ENCODE results near the gene KIF22. TPM values are rescaled to one million over a fixed set of nuclear protein-coding genes. Genes with fewer than 3 reads are reported as not detected.

KIF22 gene
- total RNA-seq, 1 experiment from 2014 or later, result 87.6 TPM

DNA sequence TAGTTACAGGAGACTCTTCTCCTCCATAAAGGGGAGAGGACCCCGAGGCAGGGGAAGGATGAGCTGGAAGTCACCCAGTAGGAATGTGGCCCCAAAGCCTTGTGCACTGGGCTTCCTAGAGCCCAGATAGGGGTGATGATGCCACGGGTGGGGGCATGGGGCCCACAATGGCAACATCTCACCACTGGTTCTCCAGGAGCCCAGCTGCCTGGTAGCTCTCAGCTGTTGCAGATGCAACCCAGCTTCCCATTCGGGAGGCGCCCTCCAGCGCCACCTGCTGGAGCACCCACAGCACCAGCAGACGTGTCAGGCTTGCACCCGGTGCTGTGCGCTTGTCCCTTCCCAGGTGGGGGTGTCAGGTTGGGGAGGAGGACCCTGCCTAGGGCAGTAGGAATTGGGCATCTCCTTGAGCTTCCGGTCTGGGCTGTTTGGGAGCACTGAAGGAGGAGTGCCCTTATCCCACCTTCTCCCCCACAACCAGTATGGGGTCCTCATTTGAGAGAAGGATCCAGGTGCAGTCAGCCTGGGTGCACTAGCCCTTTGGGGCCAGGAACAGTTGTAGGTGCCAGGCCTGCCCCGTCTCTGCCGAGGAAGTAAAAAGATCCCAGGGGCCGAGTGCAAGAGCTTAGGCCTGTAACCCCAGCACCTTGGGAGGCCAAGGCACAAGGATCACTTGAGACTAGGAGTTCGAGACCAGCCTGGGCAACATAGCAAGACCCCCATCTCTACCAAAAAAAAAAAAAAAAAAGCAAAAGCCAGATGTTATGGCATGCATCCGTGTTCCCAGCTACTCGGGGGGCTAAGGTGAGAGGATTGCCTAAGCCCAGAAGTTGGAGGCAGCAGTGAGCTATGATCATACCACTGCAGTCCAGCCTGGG is 58.1 kb downstream of the KIF22 start:
- peak; percentile 59 for DNase-seq
- TF ChIP-seq EZH2 (IDR thresholded peaks at IDR 0.05; ENCODE audit: low read length, unreplicated experiment) (no peak), CTCF (conservative IDR thresholded peaks at IDR 0.05; ENCODE audit: low read depth, low read length) (peak; percentile 69)
- intact Hi-C loops (cut with micrococcal nuclease), result no loop called here

GRCh38 chr16:29849505-29849904 is 59.0 kb downstream of the KIF22 start:
- H3K4me2 ChIP-seq (ENCODE audit: low read length), result no peak overlapping the region
- no peaks in the 10 kb centered on the region for H3K9me3 ChIP-seq (ENCODE audit: low read length)
- ChIA-PET POLR2A (ENCODE audit: unreplicated experiment) (no interaction called here), CTCF (interaction anchor here (1.6 kb wide), 1 partner anchor 149 kb away, joined by 4 read pairs; no protein-coding TSS in a partner anchor)
- no peaks in the 10 kb centered on the region for H3K4me1 ChIP-seq (ENCODE audit: insufficient read depth, low read length)
- no peaks in the 10 kb centered on the region for H3F3A ChIP-seq (ENCODE audit: low read length, unreplicated experiment)
- H4K20me1 ChIP-seq (ENCODE audit: low read length), result no peaks in the 10 kb centered on the region
- intact Hi-C loops (cut with micrococcal nuclease), result no loop called here
- H3K9me2 ChIP-seq (replicated peaks; ENCODE audit: low read length), result no peaks in the 10 kb centered on the region
- no TSS peak for BruUV-seq (replicated peaks)
- H3K9ac ChIP-seq (ENCODE audit: low read length), result no peak overlapping the region
- no peak overlapping the region for H2AFZ ChIP-seq (ENCODE audit: low read length)
- no peak overlapping the region for H3K4me3 ChIP-seq (ENCODE audit: low read length)
- H3K36me3 ChIP-seq (ENCODE audit: low read depth, low read length), result no peaks in the 10 kb centered on the region
- H3K27me3 ChIP-seq (ENCODE audit: low read length), result no peaks in the 10 kb centered on the region
- ATAC-seq (no peak), DNase-seq (no peak)
- H3K27ac ChIP-seq (ENCODE audit: low read length), result no peak overlapping the region
- no peaks in the 10 kb centered on the region for H3K79me2 ChIP-seq (ENCODE audit: low read length)
- TF ChIP-seq EZH2 (IDR thresholded peaks at IDR 0.05; ENCODE audit: low read length, unreplicated experiment), result no peak

More for the DNA sequence above, 58.1 kb downstream of the KIF22 start:
- no peaks in the 10 kb centered on the region for H3K79me2 ChIP-seq (ENCODE audit: low read length)
- no peak overlapping the region for H2AFZ ChIP-seq (ENCODE audit: low read length)
- H3K9ac ChIP-seq (ENCODE audit: low read length), result no peak overlapping the region
- no peaks in the 10 kb centered on the region for H3K9me3 ChIP-seq (ENCODE audit: low read length)
- H3F3A ChIP-seq (ENCODE audit: low read length, unreplicated experiment), result no peaks in the 10 kb centered on the region
- H3K4me3 ChIP-seq (ENCODE audit: low read length), result no peak overlapping the region
- no peak overlapping the region for H3K4me2 ChIP-seq (ENCODE audit: low read length)
- CTCF ChIA-PET, result interaction anchor here (0.6 to 1.6 kb wide), 7 partner anchors 19 to 148 kb away, joined by 3 to 9 read pairs (median 4); partner anchors contain the start of genes MVP and PAGR1
- no peak overlapping the region for H3K27ac ChIP-seq (ENCODE audit: low read length)
- no peaks in the 10 kb centered on the region for H3K4me1 ChIP-seq (ENCODE audit: insufficient read depth, low read length)
- H4K20me1 ChIP-seq (ENCODE audit: low read length), result no peaks in the 10 kb centered on the region
- no peaks in the 10 kb centered on the region for H3K36me3 ChIP-seq (ENCODE audit: low read depth, low read length)
- no peaks in the 10 kb centered on the region for H3K27me3 ChIP-seq (ENCODE audit: low read length)
- peak; percentile 69 for ATAC-seq
- POLR2A ChIA-PET (ENCODE audit: unreplicated experiment), result interaction anchor here (0.6 kb wide), 1 partner anchor 22 kb away, joined by 14 read pairs; no protein-coding TSS in a partner anchor
- no peaks in the 10 kb centered on the region for H3K9me2 ChIP-seq (replicated peaks; ENCODE audit: low read length)
- BruUV-seq (replicated peaks), result no TSS peak

DNA sequence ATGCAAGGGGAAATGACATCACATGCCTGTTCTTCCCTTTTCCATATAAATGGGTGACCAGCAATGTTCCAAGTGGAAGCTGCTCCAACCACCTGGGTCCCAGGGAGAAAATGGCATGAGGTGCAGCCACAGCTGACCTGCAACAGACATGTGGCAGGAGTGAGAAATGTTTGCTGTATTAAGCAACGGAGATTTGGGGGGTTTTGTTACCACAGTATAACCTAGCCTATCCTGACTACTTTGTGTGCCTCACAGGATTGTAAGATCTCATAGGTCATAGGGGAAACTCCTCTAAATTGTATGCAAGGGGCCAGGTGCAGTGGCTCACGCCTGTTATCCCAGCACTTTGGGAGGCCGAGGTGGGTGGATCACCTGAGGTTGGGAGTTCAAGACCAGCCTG is 60.4 kb downstream of the KIF22 start:
- intact Hi-C loops (cut with micrococcal nuclease), result no loop called here
- H3K9me3 ChIP-seq (ENCODE audit: low read length), result no peaks in the 10 kb centered on the region
- no peaks in the 10 kb centered on the region for H3F3A ChIP-seq (ENCODE audit: low read length, unreplicated experiment)
- BruUV-seq (replicated peaks), result TSS peak; percentile 28
- no peaks in the 10 kb centered on the region for H3K79me2 ChIP-seq (ENCODE audit: low read length)
- ATAC-seq (no peak), DNase-seq (no peak)
- no peak overlapping the region for H3K9ac ChIP-seq (ENCODE audit: low read length)
- no peak overlapping the region for H3K27ac ChIP-seq (ENCODE audit: low read length)
- no peak overlapping the region for H3K4me3 ChIP-seq (ENCODE audit: low read length)
- no peak overlapping the region for H2AFZ ChIP-seq (ENCODE audit: low read length)
- no peaks in the 10 kb centered on the region for H3K9me2 ChIP-seq (replicated peaks; ENCODE audit: low read length)
- no peaks in the 10 kb centered on the region for H3K4me1 ChIP-seq (ENCODE audit: insufficient read depth, low read length)
- POLR2A ChIA-PET (ENCODE audit: unreplicated experiment), result interaction anchor here (0.6 kb wide), 1 partner anchor 579 kb away, joined by 7 read pairs; the partner anchor contains the start of gene DCTPP1
- TF ChIP-seq EZH2 (IDR thresholded peaks at IDR 0.05; ENCODE audit: low read length, unreplicated experiment) (no peak), CTCF (conservative IDR thresholded peaks at IDR 0.05; ENCODE audit: low read depth, low read length) (no peak), EZH2phosphoT487 (IDR thresholded peaks at IDR 0.05; ENCODE audit: borderline replicate concordance, low read length) (no peak)
- H3K36me3 ChIP-seq (ENCODE audit: low read depth, low read length), result no peaks in the 10 kb centered on the region
- H4K20me1 ChIP-seq (ENCODE audit: low read length), result no peaks in the 10 kb centered on the region
- no peaks in the 10 kb centered on the region for H3K27me3 ChIP-seq (ENCODE audit: low read length)
- H3K4me2 ChIP-seq (ENCODE audit: low read length), result no peak overlapping the region
- CTCF ChIA-PET, result no interaction called here

All from PC-3 (cell line).